IMR-90 (cell line): ENCODE measurements around the gene NLRP10. TPM values are rescaled to one million over a fixed set of nuclear protein-coding genes. Genes with fewer than 3 reads are reported as not detected.
A peak's percentile ranks its signal among the peaks of the same experiment; 100 is the strongest.

Experiments used
- ATAC-seq: fragments of 200-7000 bp; cut with Tn5 transposase; 2 replicates; pipeline ENCODE4 v1.9.1; 2020; ENCODE audit warnings: low read depth, mild to moderate bottlenecking, moderate library complexity
- BruUV-seq: library from RNA; stranded (reverse); fragments of 400-500 nt; replicated peaks from 2 replicates; lab custom pipeline; 2021; lab: Mats Ljungman, UMichigan
- CTCF ChIA-PET: fragments of 300-600 bp; formaldehyde crosslinking; extraction: SDS; loops from one replicate; lab custom pipeline; 2021; ENCODE audit warnings: antibody characterized with exemption; lab: Yijun Ruan, JAX
- POLR2A ChIA-PET: fragments of 300-600 bp; sonication (Branson Sonifier 250); formaldehyde crosslinking; loops from one replicate; lab custom pipeline; 2022; ENCODE audit warnings: antibody characterized with exemption; ENCODE audit not compliant: unreplicated experiment; lab: Charles Lee
- DNase-seq: peaks from one replicate; pipeline ENCODE4 v3.0.0; 2013
- H2AFZ ChIP-seq: replicated peaks from 2 replicates; pipeline ENCODE3; 2013; ENCODE audit warnings: low read length, mild to moderate bottlenecking; ENCODE audit not compliant: poor library complexity
- H2AK5ac ChIP-seq: 2 replicates; pipeline ENCODE4 v1.6.1; 2013; ENCODE audit warnings: low read depth, low read length, inconsistent platforms
- H2AK9ac ChIP-seq: replicated peaks from 2 replicates; pipeline ENCODE3; 2013; ENCODE audit warnings: mild to moderate bottlenecking, low read depth, low read length, moderate library complexity; ENCODE audit not compliant: poor library complexity
- H2BK120ac ChIP-seq: 2 replicates; pipeline ENCODE4 v1.6.1; 2013; ENCODE audit warnings: low read depth, low read length, inconsistent platforms
- H2BK15ac ChIP-seq: 3 replicates; pipeline ENCODE4 v1.6.1; 2013; ENCODE audit warnings: low read depth, low read length, inconsistent platforms
- H2BK20ac ChIP-seq: 2 replicates; pipeline ENCODE4 v1.6.1; 2013; ENCODE audit warnings: low read depth, mild to moderate bottlenecking, inconsistent platforms, low read length, moderate library complexity
- H2BK5ac ChIP-seq: 2 replicates; pipeline ENCODE4 v1.6.1; 2013; ENCODE audit warnings: mild to moderate bottlenecking, low read depth, low read length, inconsistent platforms; ENCODE audit not compliant: poor library complexity, severe bottlenecking
- H3K14ac ChIP-seq: replicated peaks from 2 replicates; pipeline ENCODE4 v1.6.1; 2013; ENCODE audit warnings: low read depth, low read length, inconsistent platforms
- H3K18ac ChIP-seq: 2 replicates; pipeline ENCODE4 v1.6.1; 2013; ENCODE audit warnings: low read depth, low read length, control low read depth
- H3K23ac ChIP-seq: 2 replicates; pipeline ENCODE4 v1.6.1; 2013; ENCODE audit warnings: low read depth, low read length, inconsistent platforms
- H3K27ac ChIP-seq: 2 replicates; pipeline ENCODE4 v1.5.1; 2013; ENCODE audit warnings: mild to moderate bottlenecking, control low read depth, low read length; ENCODE audit not compliant: insufficient read depth
- H3K27me3 ChIP-seq: 2 replicates; pipeline ENCODE4 v1.6.1; 2013; ENCODE audit warnings: low read length; ENCODE audit not compliant: control insufficient read depth, insufficient read depth
- H3K36me3 ChIP-seq: 2 replicates; pipeline ENCODE4 v1.6.1; 2013; ENCODE audit warnings: low read length, mixed read lengths; ENCODE audit not compliant: control insufficient read depth, insufficient read depth
- H3K4ac ChIP-seq: 2 replicates; pipeline ENCODE4 v1.6.1; 2013; ENCODE audit warnings: low read depth, low read length, inconsistent platforms
- H3K4me1 ChIP-seq: 2 replicates; pipeline ENCODE4 v1.6.1; 2013; ENCODE audit warnings: low read length, mixed read lengths; ENCODE audit not compliant: control insufficient read depth, insufficient read depth
- H3K4me2 ChIP-seq: 2 replicates; pipeline ENCODE4 v1.6.1; 2013; ENCODE audit warnings: low read depth, mild to moderate bottlenecking, control low read depth, low read length, moderate library complexity
- H3K4me3 ChIP-seq: 2 replicates; pipeline ENCODE4 v1.5.1; 2013; ENCODE audit warnings: low read depth, mild to moderate bottlenecking, control low read depth, low read length, moderate library complexity; ENCODE audit not compliant: insufficient read depth
- H3K56ac ChIP-seq: 2 replicates; pipeline ENCODE4 v1.6.1; 2013; ENCODE audit warnings: low read length, inconsistent platforms; ENCODE audit not compliant: insufficient read depth; ENCODE audit errors: extremely low read depth
- H3K79me1 ChIP-seq, 2 experiments: 2 replicates each; pipeline ENCODE4 v1.6.1; 2013; ENCODE audit warnings: low read length in 2 of 2, inconsistent platforms in 1 of 2, low read depth in 1 of 2
- H3K9ac ChIP-seq: 2 replicates; pipeline ENCODE4 v1.6.1; 2013; ENCODE audit warnings: low read depth, low read length, control low read depth
- H3K9me1 ChIP-seq: 2 replicates; pipeline ENCODE4 v1.6.1; 2013; ENCODE audit warnings: low read length, inconsistent platforms; ENCODE audit not compliant: insufficient read depth
- H3K9me3 ChIP-seq: 2 replicates; pipeline ENCODE4 v1.6.1; 2013; ENCODE audit warnings: low read length; ENCODE audit not compliant: control insufficient read depth, insufficient read depth
- H4K20me1 ChIP-seq: 2 replicates; pipeline ENCODE4 v1.6.1; 2013; ENCODE audit warnings: low read length, inconsistent platforms; ENCODE audit not compliant: insufficient read depth
- H4K5ac ChIP-seq: 2 replicates; pipeline ENCODE4 v1.6.1; 2013; ENCODE audit warnings: mild to moderate bottlenecking, low read depth, low read length, control low read depth
- H4K8ac ChIP-seq, 2 experiments: 2 replicates each; pipeline ENCODE4 v1.6.1; 2013; ENCODE audit warnings: low read depth in 2 of 2, low read length in 2 of 2, control low read depth in 1 of 2, inconsistent platforms in 1 of 2
- H4K91ac ChIP-seq: 2 replicates; pipeline ENCODE4 v1.6.1; 2013; ENCODE audit warnings: low read depth, low read length, inconsistent platforms; ENCODE audit not compliant: insufficient read depth
- FOS ChIP-seq: fragments of 150-350 bp; IDR thresholded peaks from 2 replicates; pipeline ENCODE4 v1.6.1; 2016; ENCODE audit warnings: low read depth, low read length
- MXI1 ChIP-seq: IDR thresholded peaks from 2 replicates; pipeline ENCODE4 v1.6.1; 2012; ENCODE audit warnings: low read depth, mild to moderate bottlenecking, low read length, moderate library complexity, borderline replicate concordance
- NFE2L2 ChIP-seq: fragments of 150-350 bp; IDR thresholded peaks from 2 replicates; pipeline ENCODE4 v1.6.1; 2016; ENCODE audit warnings: low read depth, mild to moderate bottlenecking, low read length
- POLR2A ChIP-seq: IDR thresholded peaks from 2 replicates; pipeline ENCODE4 v1.6.1; 2012; ENCODE audit warnings: mild to moderate bottlenecking, low read depth, low read length
- dilution Hi-C: fragments of 300-500 bp; cut with HindIII; formaldehyde crosslinking; loops from one replicate; pipeline ENCODE4 v1.14.3; 2018; ENCODE audit warnings: low sequenced_read_pairs; ENCODE audit not compliant: unreplicated experiment
- in situ Hi-C: fragments of 300-500 bp; cut with MboI; formaldehyde crosslinking; loops from 3 replicates; pipeline ENCODE4 v1.14.3; 2019; ENCODE audit warnings: low sequenced_read_pairs, inconsistent platforms, mixed read lengths
- intact Hi-C: fragments of 100-400 bp; cut with micrococcal nuclease; formaldehyde crosslinking; loops from 2 replicates; pipeline ENCODE4 v1.10.0; 2022
- polyA plus RNA-seq, 3 experiments: library from polyadenylated mRNA; depleted of rRNA; stranded (reverse); fragments of >200 nt; gene quantifications; 2 replicates each; pipeline ENCODE4 v1.2.3, GENCODE V29; 2012; ENCODE audit warnings: low replicate concordance in 1 of 3
- total RNA-seq: library from RNA; depleted of rRNA; stranded (reverse); fragments of >200 nt; gene quantifications from 2 replicates; pipeline ENCODE4 v1.2.3, GENCODE V29; 2012
- TF ChIP-seq, protein P1 (sequence below): fragments of 150-350 bp; IDR thresholded peaks from 2 replicates; pipeline ENCODE4 v1.6.1; 2017; ENCODE audit warnings: mild to moderate bottlenecking, antibody characterized with exemption, low read length, low read depth

NLRP10 gene
- total and polyA plus RNA-seq, 2 of the 4 experiments (the other 2 are of a cell fraction), result 6.5 to 36.7 TPM

DNA sequence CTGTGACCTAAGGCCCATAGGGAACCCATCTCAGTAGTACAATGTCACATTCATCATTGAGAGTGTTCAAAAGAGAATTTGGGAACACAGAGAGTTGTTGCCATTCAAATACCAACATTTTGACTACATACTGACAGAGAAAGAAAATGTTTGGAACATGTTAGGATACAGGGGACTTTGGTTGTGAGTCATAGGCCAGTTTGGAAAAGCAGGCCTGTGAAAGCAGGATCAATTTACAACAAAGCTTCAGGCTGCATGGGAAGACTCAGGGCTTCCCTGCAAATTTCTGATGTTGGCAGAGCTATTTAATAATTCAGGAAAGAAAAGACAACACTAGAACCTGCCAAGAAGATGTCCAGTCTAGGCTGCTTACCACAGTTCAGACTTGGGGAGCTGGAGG, 374 bp downstream of the NLRP10 start:
- H2AK5ac ChIP-seq, result peak overlapping the region; percentile 96
- peak overlapping the region; percentile 36 for H2AFZ ChIP-seq
- H2BK5ac ChIP-seq, result peak overlapping the region; percentile 98
- peak overlapping the region; percentile 97 for H3K23ac ChIP-seq
- peak overlapping the region; percentile 98 for H3K56ac ChIP-seq
- peak overlapping the region; percentile 98 for H4K5ac ChIP-seq
- peak overlapping the region; percentile 89 to 96 for H4K8ac ChIP-seq
- no peaks in the 10 kb centered on the region for H3K36me3 ChIP-seq
- DNase-seq (peak; percentile 90), ATAC-seq (peak; percentile 74)
- intact Hi-C loops, result loop anchor here (5.0 kb wide), 1 partner anchor 73 kb away; no protein-coding TSS in a partner anchor
- H3K9me1 ChIP-seq, result peaks cover 16% of the 10 kb centered on the region
- 0 out of 2 replicates have a peak, but pooled peaks have one; percentile 44 for TF ChIP-seq FOS
- no peak for TF ChIP-seq NFE2L2
- TF ChIP-seq MXI1, result no peak
- TF ChIP-seq, protein P1, sequence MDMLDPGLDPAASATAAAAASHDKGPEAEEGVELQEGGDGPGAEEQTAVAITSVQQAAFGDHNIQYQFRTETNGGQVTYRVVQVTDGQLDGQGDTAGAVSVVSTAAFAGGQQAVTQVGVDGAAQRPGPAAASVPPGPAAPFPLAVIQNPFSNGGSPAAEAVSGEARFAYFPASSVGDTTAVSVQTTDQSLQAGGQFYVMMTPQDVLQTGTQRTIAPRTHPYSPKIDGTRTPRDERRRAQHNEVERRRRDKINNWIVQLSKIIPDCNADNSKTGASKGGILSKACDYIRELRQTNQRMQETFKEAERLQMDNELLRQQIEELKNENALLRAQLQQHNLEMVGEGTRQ, result no peak
- no peak for TF ChIP-seq POLR2A
- H3K79me1 ChIP-seq, result peaks cover 0 to 19% of the 10 kb centered on the region in 2 experiments; a peak in 2 of 4 replicates
- H2BK20ac ChIP-seq, result peak overlapping the region; percentile 98
- peak overlapping the region; percentile 97 for H2AK9ac ChIP-seq
- H3K9ac ChIP-seq, result peak overlapping the region; percentile 69; the same call in 1 of the 2 replicates
- in situ Hi-C loops, result no loop called here
- dilution Hi-C loops, result no loop called here
- H3K27me3 ChIP-seq, result no peaks in the 10 kb centered on the region
- peak overlapping the region; percentile 96 for H3K14ac ChIP-seq
- no peak overlapping the region for H3K4me3 ChIP-seq
- peak overlapping the region; percentile 96 for H3K18ac ChIP-seq
- H4K91ac ChIP-seq, result peak overlapping the region; percentile 99
- peak overlapping the region; percentile 98 for H2BK120ac ChIP-seq
- H3K27ac ChIP-seq, result peak overlapping the region; percentile 90
- H3K4ac ChIP-seq, result peak overlapping the region; percentile 98
- H3K9me3 ChIP-seq, result no peaks in the 10 kb centered on the region
- POLR2A ChIA-PET, result interaction anchor here (0.8 to 1.1 kb wide), 2 partner anchors 12 to 19 kb away, joined by 4 to 5 read pairs; no protein-coding TSS in a partner anchor
- peak overlapping the region; percentile 95; the same call in 2 of the 3 replicates for H2BK15ac ChIP-seq
- H4K20me1 ChIP-seq, result no peaks in the 10 kb centered on the region
- peak overlapping the region; percentile 27 for H3K4me2 ChIP-seq
- BruUV-seq, result TSS peak; percentile 85
- CTCF ChIA-PET, result interaction anchor here (0.9 to 2.5 kb wide), 4 partner anchors 9 to 393 kb away, joined by 3 to 9 read pairs (median 3); partner anchors contain the start of gene EIF3F
- peaks cover 32% of the 10 kb centered on the region for H3K4me1 ChIP-seq
